HFFc6 (cell line): Measurements from ENCODE around the gene LRP11. TPM values are rescaled to one million over a fixed set of nuclear protein-coding genes. Genes with fewer than 3 reads are reported as not detected.

Source experiments
- DNase-seq: peaks from one replicate; pipeline ENCODE4 v3.0.0-alpha.2; 2018
- H3K27ac Mint-ChIP-seq: 2 replicates; pipeline ENCODE4 v1.8.0; 2020; ENCODE audit warnings: mild to moderate bottlenecking, mixed read lengths
- H3K27me3 Mint-ChIP-seq: 2 replicates; pipeline ENCODE4 v1.8.0; 2021; ENCODE audit warnings: mild to moderate bottlenecking, moderate library complexity, mixed read lengths; ENCODE audit not compliant: insufficient read depth
- H3K36me3 Mint-ChIP-seq: 2 replicates; pipeline ENCODE4 v1.8.0; 2021; ENCODE audit warnings: low read depth, mixed read lengths
- H3K4me1 Mint-ChIP-seq: 2 replicates; pipeline ENCODE4 v1.8.0; 2020; ENCODE audit warnings: low read depth, mixed read lengths
- H3K4me3 Mint-ChIP-seq: 2 replicates; pipeline ENCODE4 v1.8.0; 2020; ENCODE audit warnings: mild to moderate bottlenecking, moderate library complexity, mixed read lengths
- H3K9me3 Mint-ChIP-seq: 2 replicates; pipeline ENCODE4 v1.8.0; 2020; ENCODE audit warnings: mild to moderate bottlenecking, mixed read lengths
- CTCF ChIP-seq: fragments of 200-600 bp; sonication (generic); IDR thresholded peaks from 2 replicates; pipeline ENCODE4 v1.5.0; 2021; ENCODE audit warnings: antibody characterized with exemption, mild to moderate bottlenecking
- total RNA-seq, 6 experiments: library from RNA; stranded (reverse); fragmentation: NEBNext Ultra II Directional; extraction: Animal tissue kit (Norgen Biotek cat#: 25700); gene quantifications; 2 replicates in 1 of 6; 3 replicates in 5 of 6; pipeline ENCODE4 v1.2.3, GENCODE V29; 2021

Gene LRP11
- total RNA-seq, 6 experiments from 2014 or later, result 27.4 to 34.6 (median 30.4) TPM

- Mint-ChIP-seq H3K9me3 (no peaks in the 10 kb centered on the region), H3K36me3 (no peaks in the 10 kb centered on the region), H3K4me3 (no peak overlapping the region), H3K27me3 (peaks cover 9% of the 10 kb centered on the region), H3K27ac (no peak overlapping the region), H3K4me1 (peaks cover 33% of the 10 kb centered on the region)
- no peak for DNase-seq
- no peak for TF ChIP-seq CTCF
Measured at GRCh38 chr6:149888659-149889058, 24.5 kb upstream of the LRP11 start.

GRCh38 chr6:149888093-149888492 lies 23.9 kb upstream of the LRP11 start:
- peaks cover 9% of the 10 kb centered on the region for H3K27me3 Mint-ChIP-seq
- H3K4me3 Mint-ChIP-seq, result no peak overlapping the region
- TF ChIP-seq CTCF, result no peak
- H3K9me3 Mint-ChIP-seq, result no peaks in the 10 kb centered on the region
- peaks cover 33% of the 10 kb centered on the region for H3K4me1 Mint-ChIP-seq
- H3K36me3 Mint-ChIP-seq, result no peaks in the 10 kb centered on the region
- DNase-seq, result no peak
- H3K27ac Mint-ChIP-seq, result no peak overlapping the region

- peaks cover 9% of the 10 kb centered on the region for H3K27me3 Mint-ChIP-seq
- H3K9me3 Mint-ChIP-seq, result no peaks in the 10 kb centered on the region
- TF ChIP-seq CTCF, result no peak
- H3K36me3 Mint-ChIP-seq, result no peaks in the 10 kb centered on the region
- H3K4me1 Mint-ChIP-seq, result peaks cover 33% of the 10 kb centered on the region
- DNase-seq, result peak; percentile 46
- H3K4me3 Mint-ChIP-seq, result 0 out of 2 replicates have a peak overlapping the region, but pooled peaks have one; percentile 14
- H3K27ac Mint-ChIP-seq, result no peak overlapping the region
Measured at GRCh38 chr6:149887343-149887742, 23.2 kb upstream of the LRP11 start.

GRCh38 chr6:149885888-149886287 lies 21.7 kb upstream of the LRP11 start:
- peaks cover 27% of the 10 kb centered on the region for H3K4me1 Mint-ChIP-seq
- H3K4me3 Mint-ChIP-seq, result no peak overlapping the region
- peaks cover 10% of the 10 kb centered on the region for H3K27me3 Mint-ChIP-seq
- no peak overlapping the region for H3K27ac Mint-ChIP-seq
- H3K36me3 Mint-ChIP-seq, result no peaks in the 10 kb centered on the region
- TF ChIP-seq CTCF, result no peak
- no peaks in the 10 kb centered on the region for H3K9me3 Mint-ChIP-seq
- DNase-seq, result no peak

GRCh38 chr6:149884617-149885016 lies 20.5 kb upstream of the LRP11 start:
- no peak for DNase-seq
- Mint-ChIP-seq H3K4me1 (peaks cover 21% of the 10 kb centered on the region), H3K27me3 (peaks cover 13% of the 10 kb centered on the region), H3K27ac (no peak overlapping the region), H3K9me3 (no peaks in the 10 kb centered on the region), H3K36me3 (no peaks in the 10 kb centered on the region), H3K4me3 (no peak overlapping the region)
- TF ChIP-seq CTCF, result no peak

GRCh38 chr6:149884215-149884614 lies 20.1 kb upstream of the LRP11 start:
- Mint-ChIP-seq H3K36me3 (no peaks in the 10 kb centered on the region), H3K4me1 (peaks cover 21% of the 10 kb centered on the region), H3K27me3 (peaks cover 16% of the 10 kb centered on the region), H3K9me3 (no peaks in the 10 kb centered on the region), H3K4me3 (no peak overlapping the region), H3K27ac (no peak overlapping the region)
- no peak for TF ChIP-seq CTCF
- no peak for DNase-seq
